HG03060 (cell line): ENCODE measurements around the gene NEK10.
"Not testable (repeated sequence)": the region's sequence is repeated elsewhere in the genome, so short reads cannot be mapped to it uniquely, and the experiment has no call there.

Source experiments
- ATAC-seq: cut with Tn5 transposase; IDR thresholded peaks from one replicate; pipeline ENCODE4 v1.9.1; 2021; ENCODE audit warnings: low read depth, moderate number of reproducible peaks; ENCODE audit not compliant: unreplicated experiment

The NEK10 gene, protein sequence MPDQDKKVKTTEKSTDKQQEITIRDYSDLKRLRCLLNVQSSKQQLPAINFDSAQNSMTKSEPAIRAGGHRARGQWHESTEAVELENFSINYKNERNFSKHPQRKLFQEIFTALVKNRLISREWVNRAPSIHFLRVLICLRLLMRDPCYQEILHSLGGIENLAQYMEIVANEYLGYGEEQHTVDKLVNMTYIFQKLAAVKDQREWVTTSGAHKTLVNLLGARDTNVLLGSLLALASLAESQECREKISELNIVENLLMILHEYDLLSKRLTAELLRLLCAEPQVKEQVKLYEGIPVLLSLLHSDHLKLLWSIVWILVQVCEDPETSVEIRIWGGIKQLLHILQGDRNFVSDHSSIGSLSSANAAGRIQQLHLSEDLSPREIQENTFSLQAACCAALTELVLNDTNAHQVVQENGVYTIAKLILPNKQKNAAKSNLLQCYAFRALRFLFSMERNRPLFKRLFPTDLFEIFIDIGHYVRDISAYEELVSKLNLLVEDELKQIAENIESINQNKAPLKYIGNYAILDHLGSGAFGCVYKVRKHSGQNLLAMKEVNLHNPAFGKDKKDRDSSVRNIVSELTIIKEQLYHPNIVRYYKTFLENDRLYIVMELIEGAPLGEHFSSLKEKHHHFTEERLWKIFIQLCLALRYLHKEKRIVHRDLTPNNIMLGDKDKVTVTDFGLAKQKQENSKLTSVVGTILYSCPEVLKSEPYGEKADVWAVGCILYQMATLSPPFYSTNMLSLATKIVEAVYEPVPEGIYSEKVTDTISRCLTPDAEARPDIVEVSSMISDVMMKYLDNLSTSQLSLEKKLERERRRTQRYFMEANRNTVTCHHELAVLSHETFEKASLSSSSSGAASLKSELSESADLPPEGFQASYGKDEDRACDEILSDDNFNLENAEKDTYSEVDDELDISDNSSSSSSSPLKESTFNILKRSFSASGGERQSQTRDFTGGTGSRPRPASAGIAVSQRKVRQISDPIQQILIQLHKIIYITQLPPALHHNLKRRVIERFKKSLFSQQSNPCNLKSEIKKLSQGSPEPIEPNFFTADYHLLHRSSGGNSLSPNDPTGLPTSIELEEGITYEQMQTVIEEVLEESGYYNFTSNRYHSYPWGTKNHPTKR

DNA sequence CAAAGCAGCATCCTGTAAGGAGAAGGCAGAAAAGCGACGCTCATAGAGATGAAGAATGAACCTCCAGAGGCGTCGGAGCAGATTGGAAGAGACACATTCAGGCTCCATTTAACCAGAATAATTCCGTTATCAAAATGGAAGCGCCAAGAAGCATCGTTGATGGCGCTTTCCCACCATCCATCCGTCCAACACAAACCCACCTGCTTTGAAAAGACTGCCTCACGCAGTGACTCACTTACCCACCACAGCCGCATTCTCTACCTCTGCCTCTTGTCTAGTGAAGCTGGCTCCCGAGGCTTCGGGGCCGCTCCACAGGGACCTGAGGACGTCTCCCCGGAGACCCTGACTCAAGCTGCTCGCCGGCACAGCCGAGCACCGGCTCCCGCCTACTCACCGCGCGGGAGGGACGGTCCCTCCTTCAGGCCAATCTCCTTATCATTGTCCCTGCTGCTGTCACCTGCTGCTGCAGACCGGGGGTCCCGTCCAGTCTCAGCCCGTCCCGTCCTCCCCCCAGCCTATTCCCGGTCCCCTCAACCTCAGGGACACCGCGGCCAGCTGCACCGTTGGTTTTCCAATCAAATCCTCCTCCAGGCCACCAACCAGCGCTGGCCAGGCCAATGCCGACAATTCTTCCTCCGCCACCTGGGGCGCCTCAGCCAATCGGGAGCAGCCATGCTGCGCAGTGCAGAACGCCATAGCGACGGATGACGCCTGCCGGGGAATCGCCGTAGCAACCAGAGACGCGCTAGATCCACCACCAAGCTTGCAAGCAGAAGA, at the start of gene NEK10:
TSS of gene NEK10 (minus strand) at position 553 of the 777 bp plus-strand sequence. CDS start 16,501 bp downstream, outside the sequence.
- ATAC-seq = peak; percentile 100

DNA sequence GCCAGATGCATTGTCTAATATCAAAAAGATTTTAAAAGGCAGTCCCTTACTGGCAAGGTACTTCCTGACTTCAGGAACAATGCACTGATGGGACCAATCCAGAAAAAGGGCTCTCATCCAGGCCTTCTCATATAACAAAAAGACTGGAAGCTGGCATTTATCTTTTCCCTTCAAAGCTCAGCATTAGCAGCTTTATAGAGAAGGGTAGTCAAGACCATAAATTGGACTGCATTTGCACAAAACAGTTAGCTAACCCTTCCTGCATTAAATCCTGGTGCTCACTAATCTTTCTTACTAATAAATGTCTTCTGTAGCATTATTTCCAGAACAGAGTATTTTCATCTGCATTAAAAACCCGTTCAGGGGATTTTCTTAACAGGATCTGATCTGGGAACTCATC, 46.0 kb upstream of the NEK10 start:
- no peak for ATAC-seq

DNA sequence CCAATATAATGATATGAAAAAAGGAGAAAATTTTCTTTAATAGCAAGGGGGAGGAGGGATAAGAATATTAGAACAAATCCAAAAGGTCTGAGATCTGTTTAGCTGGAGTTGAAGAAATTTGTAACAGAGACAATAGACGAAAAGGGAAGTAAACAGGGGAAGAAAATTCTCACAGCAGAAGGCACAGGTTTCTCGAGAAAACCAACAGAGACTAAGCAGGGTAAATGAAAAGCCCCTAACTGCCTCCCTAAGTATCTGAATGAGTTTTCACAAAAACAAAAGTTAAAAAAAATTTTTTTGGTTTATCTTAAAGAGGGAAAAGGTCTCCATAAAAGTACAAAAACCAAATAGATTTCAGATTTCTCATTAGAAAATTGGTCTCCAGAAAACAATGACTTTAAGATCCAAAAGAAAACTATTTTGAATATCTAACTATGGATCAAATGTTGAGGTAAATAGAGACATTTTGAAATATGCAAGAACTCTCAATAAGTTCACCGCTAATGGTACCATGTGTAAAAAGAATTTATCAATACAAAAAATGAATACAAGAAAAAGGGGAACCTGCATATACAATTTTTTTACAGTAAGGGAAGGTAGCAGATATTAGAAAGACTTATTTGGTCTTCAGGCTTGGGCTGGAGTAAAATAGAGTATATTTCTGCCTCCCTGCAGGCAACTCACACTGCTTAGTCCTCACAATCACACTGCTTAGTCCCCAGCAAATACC, 23.9 kb upstream of the NEK10 start:
- ATAC-seq = no peak

DNA sequence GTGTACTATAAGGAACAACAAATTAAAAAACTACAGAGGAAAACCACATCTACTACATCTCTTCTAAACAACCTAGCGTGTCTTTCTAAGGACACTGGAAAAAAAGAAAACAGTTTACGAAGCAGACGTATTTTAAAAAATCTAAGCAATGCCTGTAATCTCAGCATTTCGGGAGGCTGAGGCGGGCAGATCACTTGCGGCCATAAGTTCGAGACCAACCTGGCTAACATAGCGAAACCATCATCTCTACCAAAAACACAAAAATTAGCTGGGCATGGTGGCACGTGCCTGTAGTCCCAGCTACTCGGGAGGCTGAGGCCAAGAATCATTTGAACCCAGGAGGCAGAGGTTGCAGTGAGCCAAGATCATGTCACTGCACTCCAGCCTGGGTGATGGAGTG, 23.2 kb upstream of the NEK10 start:
- ATAC-seq = not testable (repeated sequence)

DNA sequence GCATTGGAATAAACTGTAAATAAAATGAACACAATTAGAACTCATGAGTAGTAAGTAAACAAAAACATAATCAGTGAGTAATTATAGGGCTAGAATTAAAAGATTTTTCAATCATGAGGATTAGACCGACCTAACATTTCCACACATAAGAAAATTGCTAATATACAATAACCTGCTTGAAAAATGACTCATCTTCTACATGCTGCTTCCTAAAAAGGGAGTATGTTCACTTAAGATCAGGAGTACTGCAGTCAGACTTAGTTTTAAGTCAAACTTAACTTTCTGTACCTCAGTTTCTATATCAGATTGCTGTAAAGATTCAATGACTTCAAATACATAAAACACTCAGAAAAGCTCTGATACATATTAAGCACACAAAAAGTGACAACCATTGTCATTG, 22.6 kb upstream of the NEK10 start:
- ATAC-seq = no peak

DNA sequence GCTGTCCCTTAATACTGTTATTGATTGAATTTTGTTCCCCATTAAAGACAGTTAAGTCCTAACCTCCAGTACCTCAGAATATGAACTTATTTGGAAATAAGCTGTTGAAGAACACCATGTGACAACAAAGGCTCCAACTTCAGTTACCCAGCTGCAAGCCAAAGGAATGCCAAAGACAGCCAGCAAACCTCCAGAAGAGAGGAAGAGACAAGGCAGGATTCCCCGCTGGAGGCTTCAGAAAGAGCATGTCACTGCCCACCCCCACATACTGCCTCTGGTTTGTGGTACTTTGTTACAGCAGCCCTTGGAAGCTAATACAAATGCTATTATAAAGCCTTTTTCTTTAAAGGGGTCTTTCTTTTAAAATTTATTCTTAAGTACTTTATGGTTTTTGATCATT, 18.4 kb upstream of the NEK10 start:
- ATAC-seq = no peak

DNA sequence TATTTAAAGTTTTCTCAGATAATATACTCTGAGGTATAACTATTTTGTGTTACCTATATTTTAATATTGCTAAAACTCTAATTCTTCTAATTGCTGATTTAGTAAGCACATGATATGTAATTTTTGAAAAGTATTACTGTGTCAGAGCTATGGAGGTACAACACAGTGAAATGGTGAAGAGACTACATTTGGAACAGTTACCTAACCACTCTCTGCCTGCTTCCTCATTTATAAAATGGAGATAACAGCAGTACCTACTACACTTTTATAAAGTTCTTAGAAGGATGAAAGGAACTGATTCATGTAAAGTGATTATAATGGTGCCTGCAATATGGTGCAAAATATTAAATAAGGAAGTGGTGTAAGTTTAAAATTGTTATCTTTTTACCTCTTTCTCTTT, 16.3 kb upstream of the NEK10 start:
- ATAC-seq = no peak

DNA sequence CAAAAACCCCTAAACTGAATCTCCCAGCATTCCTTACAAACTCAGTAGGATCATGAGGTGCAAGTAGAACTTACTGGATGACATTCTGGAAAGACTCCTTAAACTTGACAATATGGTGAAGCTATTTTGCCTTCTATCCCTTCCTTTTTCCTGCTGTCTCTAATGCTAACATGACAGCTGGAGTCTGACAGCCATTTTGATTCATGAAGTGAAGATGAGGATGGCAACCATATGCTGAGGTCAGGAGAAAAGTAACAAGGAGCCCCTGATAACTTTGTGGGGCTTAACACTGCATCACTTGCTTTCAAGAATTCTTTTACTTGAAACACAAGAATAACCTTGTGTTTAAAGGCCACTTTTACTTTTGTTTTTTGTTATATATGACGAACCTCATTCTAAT, 15.0 kb upstream of the NEK10 start:
- no peak for ATAC-seq

DNA sequence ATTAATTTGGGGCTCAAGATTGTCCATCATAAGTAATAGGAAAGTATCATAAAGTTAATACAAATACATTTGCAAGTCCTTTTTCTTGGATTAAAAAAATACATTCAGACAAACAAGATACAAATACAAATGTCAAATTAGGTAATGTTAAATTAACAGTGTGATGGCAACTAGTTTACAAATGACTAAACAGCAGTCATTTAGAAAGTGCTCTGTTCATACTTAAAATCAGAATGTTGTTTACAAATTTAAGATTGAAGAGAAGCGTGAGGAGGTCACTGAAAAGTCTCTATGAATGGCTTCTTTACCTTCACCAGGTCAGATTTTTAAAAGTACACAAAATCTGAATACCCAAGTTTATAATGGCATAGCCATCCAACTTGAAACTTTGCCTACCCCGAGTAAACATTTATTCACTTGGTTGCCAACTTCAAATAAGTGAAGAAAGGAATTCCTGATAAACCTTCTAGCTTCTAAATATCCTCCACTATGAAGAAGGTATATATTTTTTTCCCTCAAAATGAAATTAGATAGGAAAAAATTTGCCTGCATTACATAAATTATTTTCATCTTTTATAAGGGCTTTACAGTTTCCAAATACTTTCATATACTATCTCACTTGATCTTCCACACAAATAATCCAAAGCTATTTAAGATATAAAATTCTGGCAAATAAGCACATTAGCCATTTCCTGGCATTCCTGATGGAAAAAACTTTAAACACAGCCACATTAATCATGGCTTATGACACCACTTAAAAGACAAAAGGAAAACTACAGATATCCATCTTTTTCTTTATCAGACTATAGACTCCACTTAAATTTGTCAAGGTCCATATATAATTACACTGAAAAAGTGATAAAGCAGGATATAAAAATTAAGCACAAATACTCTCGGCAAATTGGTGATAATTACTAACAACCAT, 11.5 kb upstream of the NEK10 start:
- no peak for ATAC-seq

DNA sequence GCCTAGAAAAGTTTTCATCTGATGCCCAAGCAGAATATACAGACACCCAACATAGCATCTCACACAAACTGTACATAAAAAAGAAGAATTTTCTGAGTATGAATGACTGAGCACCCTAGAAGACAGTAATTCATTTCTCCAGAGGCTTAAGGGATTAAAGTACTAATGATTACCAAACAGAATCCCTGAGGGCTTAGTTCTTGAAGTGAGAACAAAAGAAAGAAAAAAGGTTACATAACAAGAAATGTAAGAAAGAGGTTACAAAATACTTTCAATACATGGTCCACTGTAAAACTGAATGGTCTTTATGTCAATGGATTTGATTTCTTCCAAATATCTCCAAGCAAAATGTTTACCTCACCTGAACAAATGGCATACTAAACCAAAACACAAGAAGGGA, 9.1 kb upstream of the NEK10 start:
- ATAC-seq = no peak

DNA sequence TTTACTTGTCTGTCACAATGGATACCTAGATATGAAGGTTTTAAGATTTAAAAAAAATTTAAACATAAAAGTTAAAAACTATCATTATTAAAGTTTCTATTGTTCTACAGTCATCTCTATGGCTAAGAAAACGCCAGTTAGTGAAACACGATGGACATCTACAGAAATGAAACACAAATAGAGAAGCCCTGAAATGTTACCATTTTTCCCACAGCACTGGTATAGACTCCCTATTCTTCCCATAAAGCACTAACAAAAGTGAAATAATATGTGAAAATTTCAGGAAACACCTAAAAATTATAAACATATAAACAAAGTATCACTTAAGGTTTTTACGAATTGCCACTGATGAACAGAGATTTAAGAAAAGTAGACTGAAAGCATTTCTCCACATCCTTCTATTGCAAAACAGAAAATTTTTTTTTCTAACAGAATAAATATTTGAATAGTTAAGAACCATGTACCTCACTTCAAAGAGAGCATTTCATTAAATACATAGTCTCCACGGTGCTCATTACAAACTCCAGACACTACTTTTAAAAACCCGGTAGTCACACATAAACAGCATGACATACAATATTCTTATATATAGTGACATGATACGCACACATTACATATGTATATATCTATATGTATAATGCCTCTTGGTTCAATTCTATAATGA, 7.1 kb upstream of the NEK10 start:
- no peak for ATAC-seq

DNA sequence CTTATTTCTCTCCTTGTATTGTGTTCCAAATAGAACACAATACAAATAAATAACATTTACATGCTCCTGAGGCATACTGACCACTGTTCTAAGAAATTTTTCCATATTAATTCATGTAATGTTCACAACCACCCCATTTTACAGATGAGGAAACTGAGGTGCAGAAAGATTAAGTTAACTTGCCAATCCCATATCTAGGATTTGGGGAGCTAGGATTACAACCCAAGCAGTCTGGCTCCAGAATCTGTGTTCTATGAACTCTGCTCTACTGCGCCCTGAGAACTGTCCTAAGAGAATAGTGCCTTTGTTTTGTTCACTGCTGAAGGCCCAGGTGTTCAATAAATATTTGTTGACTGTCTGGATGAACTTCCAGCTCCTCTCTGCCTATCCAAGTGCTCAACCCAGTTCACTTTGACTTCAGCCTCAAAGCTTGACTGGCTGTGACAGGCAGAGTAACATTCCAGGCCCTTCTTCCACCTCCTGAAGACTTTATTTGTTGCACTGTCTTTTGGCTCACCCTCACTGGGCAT, 3.1 kb downstream of the NEK10 start:
- no peak for ATAC-seq

DNA sequence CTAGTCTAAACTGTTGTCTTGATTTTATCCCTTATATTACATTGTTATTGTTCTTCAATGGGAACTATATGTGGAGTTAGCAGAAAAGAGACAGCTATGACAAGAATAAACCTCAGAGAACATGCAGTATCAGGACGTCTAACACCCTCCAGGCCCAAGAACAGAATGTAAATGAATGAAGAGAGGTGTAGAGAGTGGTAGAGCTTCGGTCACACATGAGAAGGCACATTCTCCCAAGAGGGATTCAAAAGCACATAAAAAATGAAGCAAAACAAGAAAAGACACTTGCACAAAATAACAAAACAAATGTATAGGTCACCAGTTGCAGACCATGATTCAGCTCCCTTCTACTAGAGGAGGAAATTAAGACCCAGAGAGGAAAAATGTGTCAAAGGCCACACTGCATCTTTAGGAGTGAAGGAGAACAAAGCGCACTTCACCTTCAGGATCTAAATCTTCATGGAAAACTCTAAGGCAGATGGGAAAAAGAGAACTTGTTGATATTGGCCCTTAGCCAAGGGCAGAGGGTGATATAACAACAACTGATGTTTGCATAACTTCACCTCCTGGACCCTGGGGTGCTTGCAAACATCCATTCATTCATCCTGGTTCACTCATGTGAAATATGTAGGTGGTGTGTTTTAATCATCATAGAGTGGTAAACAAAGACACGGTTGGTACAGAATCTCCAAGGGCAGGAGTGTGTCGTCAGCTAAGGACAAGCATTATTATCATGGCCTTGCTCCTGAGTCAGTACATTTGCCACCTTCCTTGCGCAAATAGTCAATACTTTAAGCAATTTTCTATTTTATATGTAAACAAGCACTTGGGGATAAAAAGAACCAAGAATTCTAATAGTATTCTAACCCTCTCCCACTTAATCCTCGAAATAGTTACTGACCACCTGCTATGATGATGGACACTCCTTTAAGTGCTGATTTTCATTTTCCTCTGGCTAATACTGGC, 8.8 kb downstream of the NEK10 start:
- ATAC-seq = peak; percentile 49

DNA sequence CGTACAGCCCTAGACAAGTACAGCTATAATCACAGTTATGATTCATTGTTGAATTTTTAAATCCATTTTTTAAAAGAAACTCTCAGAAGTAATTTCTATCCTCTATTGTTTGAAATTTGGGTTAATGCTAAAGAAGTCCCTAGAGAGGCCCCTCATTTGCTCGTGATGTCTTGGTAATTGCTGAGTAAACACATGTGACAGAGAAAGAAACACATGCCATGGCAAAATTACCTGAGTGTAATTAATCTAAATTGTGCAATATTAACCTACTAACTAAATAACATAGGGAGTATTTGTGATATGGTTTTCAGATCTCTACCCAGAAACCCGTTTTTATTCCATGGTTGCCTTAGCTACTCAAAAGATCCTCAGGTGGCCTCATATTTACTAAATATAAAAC, 10.8 kb downstream of the NEK10 start:
- no peak for ATAC-seq

DNA sequence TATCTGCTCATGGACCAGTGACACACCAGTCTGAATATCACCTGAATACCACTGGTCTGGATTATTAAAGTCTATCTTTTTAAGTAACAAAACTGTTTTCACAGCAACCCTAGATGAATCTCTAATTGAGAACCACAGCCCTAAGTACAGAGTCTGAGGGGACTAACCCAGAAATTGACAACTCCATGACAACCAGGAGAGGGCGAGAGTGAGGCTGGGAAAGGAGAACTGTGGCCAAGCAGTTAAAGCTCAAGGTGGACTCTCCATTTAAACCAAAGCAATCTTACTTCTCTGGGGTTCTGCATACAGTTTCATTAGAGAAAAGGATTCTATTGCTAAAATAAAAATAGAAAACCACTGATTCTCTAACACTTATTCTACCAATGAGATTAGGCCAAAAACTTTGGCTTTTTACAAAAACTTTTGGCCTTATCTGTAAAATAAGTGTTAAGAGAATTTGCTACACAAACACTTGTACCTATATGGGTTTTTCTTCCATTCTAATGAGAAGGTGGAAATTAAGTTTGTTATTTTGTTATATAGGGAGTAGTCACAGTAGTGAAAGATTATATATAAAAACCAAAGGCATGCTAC, 11.4 kb downstream of the NEK10 start:
- ATAC-seq = peak; percentile 64

DNA sequence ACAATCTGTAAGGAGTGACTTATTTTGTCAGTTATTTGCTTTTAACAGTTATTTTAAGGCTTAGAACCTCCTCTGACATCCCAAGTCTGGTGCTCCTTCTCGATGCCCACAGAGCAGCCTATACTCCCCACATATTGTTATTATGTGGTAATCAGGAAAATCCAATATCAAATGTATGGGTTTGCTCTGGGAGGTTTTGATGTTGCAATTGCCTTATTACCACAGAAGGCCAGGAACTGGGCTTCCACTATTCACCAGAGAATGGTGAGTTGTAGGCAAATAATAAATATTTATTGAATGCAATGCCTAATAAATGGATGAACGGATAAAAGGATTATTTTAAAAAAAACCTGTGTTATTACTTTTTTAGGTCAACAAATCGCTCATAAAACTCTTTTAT, 12.2 kb downstream of the NEK10 start:
- no peak for ATAC-seq
